ES-I3 (cell line): ENCODE measurements around the gene FGF7.
"Not testable (repeated sequence)": the region's sequence is repeated elsewhere in the genome, so short reads cannot be mapped to it uniquely, and the experiment has no call there.

Experiments
- H3K36me3 ChIP-seq: 2 replicates; pipeline ENCODE4 v1.6.1; 2013; ENCODE audit warnings: mild to moderate bottlenecking, low read length, control low read depth, moderate library complexity; ENCODE audit not compliant: insufficient read depth
- H3K4me1 ChIP-seq: 2 replicates; pipeline ENCODE4 v1.6.1; 2013; ENCODE audit warnings: mild to moderate bottlenecking, control low read depth, low read length; ENCODE audit not compliant: insufficient read depth
- H3K9ac ChIP-seq: 2 replicates; pipeline ENCODE4 v1.6.1; 2013; ENCODE audit warnings: low read depth, mild to moderate bottlenecking, low read length, moderate library complexity
- H3K9me3 ChIP-seq: 2 replicates; pipeline ENCODE4 v1.6.1; 2013; ENCODE audit warnings: mild to moderate bottlenecking, low read length, moderate library complexity; ENCODE audit not compliant: control insufficient read depth, insufficient read depth

Gene FGF7

GRCh38 chr15:49423021-49423420 lies at the start of gene FGF7:
Gene FGF7, plus strand, starts transcription at chr15:49423242. Its CDS starts 1,056 bp downstream, at chr15:49424298.
- Histone ChIP-seq H3K9ac (no peak within 1 kb of the TSS), H3K9me3 (no peaks in the 10 kb centered on the region), H3K36me3 (no peaks in the 10 kb centered on the region), H3K4me1 (peaks cover 9% of the 10 kb centered on the region; the same call in 1 of the 2 replicates)

- Histone ChIP-seq H3K4me1 (peaks cover 13% of the 10 kb centered on the region), H3K9ac (no peak overlapping the region), H3K36me3 (no peaks in the 10 kb centered on the region), H3K9me3 (no peaks in the 10 kb centered on the region)
These were observed 43.0 kb upstream of the FGF7 start for GRCh38 chr15:49379996-49380395.

- H3K9ac ChIP-seq = no peak overlapping the region
- no peaks in the 10 kb centered on the region for H3K36me3 ChIP-seq
- no peaks in the 10 kb centered on the region for H3K9me3 ChIP-seq
- H3K4me1 ChIP-seq = peaks cover 13% of the 10 kb centered on the region
These were observed 42.1 kb upstream of the FGF7 start for GRCh38 chr15:49380912-49381311.

GRCh38 chr15:49382394-49382793 lies 40.6 kb upstream of the FGF7 start:
- Histone ChIP-seq H3K9ac (no peak overlapping the region), H3K36me3 (no peaks in the 10 kb centered on the region), H3K9me3 (no peaks in the 10 kb centered on the region), H3K4me1 (peaks cover 13% of the 10 kb centered on the region)

GRCh38 chr15:49383266-49383665 lies 39.8 kb upstream of the FGF7 start:
- Histone ChIP-seq H3K9me3 (no peaks in the 10 kb centered on the region), H3K36me3 (no peaks in the 10 kb centered on the region), H3K9ac (no peak overlapping the region), H3K4me1 (peaks cover 13% of the 10 kb centered on the region)

- Histone ChIP-seq H3K4me1 (peaks cover 14% of the 10 kb centered on the region; the same call in 1 of the 2 replicates), H3K9ac (no peak overlapping the region), H3K36me3 (no peaks in the 10 kb centered on the region)
These were observed 35.6 kb upstream of the FGF7 start for GRCh38 chr15:49387471-49387870.

GRCh38 chr15:49402515-49403296 lies 20.3 kb upstream of the FGF7 start:
- not testable (repeated sequence) for H3K4me1 ChIP-seq, H3K9me3 ChIP-seq, H3K9ac ChIP-seq, H3K36me3 ChIP-seq

More at GRCh38 chr15:49387471-49387870, 35.6 kb upstream of the FGF7 start:
- H3K9me3 ChIP-seq = no peaks in the 10 kb centered on the region

- Histone ChIP-seq H3K36me3 (no peaks in the 10 kb centered on the region), H3K4me1 (no peaks in the 10 kb centered on the region), H3K9me3 (no peaks in the 10 kb centered on the region; the same call in 1 of the 2 replicates), H3K9ac (no peak overlapping the region)
These were observed 16.5 kb upstream of the FGF7 start for GRCh38 chr15:49406352-49407118.

- H3K4me1 ChIP-seq = no peaks in the 10 kb centered on the region
- H3K36me3 ChIP-seq = no peaks in the 10 kb centered on the region
- H3K9ac ChIP-seq = no peak overlapping the region
- H3K9me3 ChIP-seq = no peaks in the 10 kb centered on the region
These were observed 12.4 kb upstream of the FGF7 start for GRCh38 chr15:49410641-49411040.

GRCh38 chr15:49412797-49413196 lies 10.2 kb upstream of the FGF7 start:
- H3K9ac ChIP-seq = no peak overlapping the region
- no peaks in the 10 kb centered on the region for H3K36me3 ChIP-seq
- no peaks in the 10 kb centered on the region for H3K4me1 ChIP-seq
- no peaks in the 10 kb centered on the region for H3K9me3 ChIP-seq

- no peaks in the 10 kb centered on the region for H3K9me3 ChIP-seq
- no peak overlapping the region for H3K9ac ChIP-seq
- no peaks in the 10 kb centered on the region for H3K4me1 ChIP-seq
- H3K36me3 ChIP-seq = no peaks in the 10 kb centered on the region
These were observed 7.9 kb upstream of the FGF7 start for GRCh38 chr15:49415149-49415548.

- no peak overlapping the region for H3K9ac ChIP-seq
- H3K9me3 ChIP-seq = no peaks in the 10 kb centered on the region
- H3K4me1 ChIP-seq = no peaks in the 10 kb centered on the region
- no peaks in the 10 kb centered on the region for H3K36me3 ChIP-seq
These were observed 7.4 kb upstream of the FGF7 start for GRCh38 chr15:49415638-49416037.

- Histone ChIP-seq H3K4me1 (peaks cover 9% of the 10 kb centered on the region; the same call in 1 of the 2 replicates), H3K9me3 (no peaks in the 10 kb centered on the region), H3K36me3 (no peaks in the 10 kb centered on the region), H3K9ac (no peak overlapping the region)
These were observed 4.2 kb upstream of the FGF7 start for GRCh38 chr15:49418811-49419210.

GRCh38 chr15:49421991-49422390 lies 1.1 kb upstream of the FGF7 start:
- Histone ChIP-seq H3K4me1 (peaks cover 9% of the 10 kb centered on the region; the same call in 1 of the 2 replicates), H3K36me3 (no peaks in the 10 kb centered on the region), H3K9me3 (no peaks in the 10 kb centered on the region), H3K9ac (no peak overlapping the region)
